H9 (cell line): ENCODE results near the gene NF1. TPM values are rescaled to one million over a fixed set of nuclear protein-coding genes. Genes with fewer than 3 reads are reported as not detected.

Experiments
- DNase-seq: peaks from one replicate; pipeline ENCODE4 v3.0.0-alpha.2; 2017
- H2AFZ ChIP-seq: one replicate; pipeline ENCODE4 v1.6.1; 2013; ENCODE audit warnings: mild to moderate bottlenecking, low read length, control low read depth, moderate library complexity
- H2AK5ac ChIP-seq: 2 replicates; pipeline ENCODE4 v1.6.1; 2013; ENCODE audit warnings: low read length, control low read depth, mixed read lengths; ENCODE audit not compliant: insufficient read length
- H2BK120ac ChIP-seq: one replicate; pipeline ENCODE4 v1.6.1; 2013; ENCODE audit warnings: low read depth, mild to moderate bottlenecking, low read length, control low read depth, inconsistent platforms; ENCODE audit not compliant: poor library complexity, severe bottlenecking
- H2BK12ac ChIP-seq: 2 replicates; pipeline ENCODE4 v1.6.1; 2013; ENCODE audit warnings: low read length, control low read depth, mixed read lengths, low read depth; ENCODE audit not compliant: insufficient read length
- H2BK15ac ChIP-seq: 2 replicates; pipeline ENCODE4 v1.6.1; 2013; ENCODE audit warnings: low read depth, low read length, control low read depth
- H2BK20ac ChIP-seq: one replicate; pipeline ENCODE4 v1.6.1; 2013; ENCODE audit warnings: low read depth, mild to moderate bottlenecking, low read length, control low read depth, inconsistent platforms; ENCODE audit not compliant: poor library complexity, severe bottlenecking
- H2BK5ac ChIP-seq: 2 replicates; pipeline ENCODE4 v1.6.1; 2013; ENCODE audit warnings: low read length, control low read depth, mixed read lengths; ENCODE audit not compliant: insufficient read length
- H3K14ac ChIP-seq: 2 replicates; pipeline ENCODE4 v1.6.1; 2013; ENCODE audit warnings: low read length, control low read depth; ENCODE audit not compliant: insufficient read depth
- H3K18ac ChIP-seq: 2 replicates; pipeline ENCODE4 v1.6.1; 2013; ENCODE audit warnings: low read depth, mild to moderate bottlenecking, mixed read lengths, low read length, control low read depth; ENCODE audit not compliant: insufficient read length
- H3K23ac ChIP-seq: 2 replicates; pipeline ENCODE4 v1.6.1; 2013; ENCODE audit warnings: low read length, control low read depth, mixed read lengths, low read depth; ENCODE audit not compliant: insufficient read length
- H3K23me2 ChIP-seq: 2 replicates; pipeline ENCODE4 v1.6.1; 2013; ENCODE audit warnings: low read depth, mild to moderate bottlenecking, mixed read lengths, low read length, control low read depth; ENCODE audit not compliant: insufficient read length, poor library complexity, severe bottlenecking
- H3K27ac ChIP-seq: 2 replicates; pipeline ENCODE4 v1.5.1; 2013; ENCODE audit warnings: low read length, control low read depth, mixed read lengths, low read depth; ENCODE audit not compliant: insufficient read length
- H3K27me3 ChIP-seq: 2 replicates; pipeline ENCODE4 v1.6.1; 2013; ENCODE audit warnings: low read length, control low read depth, inconsistent platforms; ENCODE audit not compliant: insufficient read depth
- H3K4ac ChIP-seq: 2 replicates; pipeline ENCODE4 v1.6.1; 2013; ENCODE audit warnings: low read depth, mild to moderate bottlenecking, control low read depth, inconsistent platforms, low read length, moderate library complexity
- H3K4me1 ChIP-seq: 2 replicates; pipeline ENCODE4 v1.6.1; 2013; ENCODE audit warnings: low read length, control low read depth, inconsistent platforms; ENCODE audit not compliant: insufficient read depth
- H3K4me2 ChIP-seq: 2 replicates; pipeline ENCODE4 v1.6.1; 2013; ENCODE audit warnings: low read length, control low read depth, mixed read lengths; ENCODE audit not compliant: insufficient read length, insufficient read depth
- H3K56ac ChIP-seq: 2 replicates; pipeline ENCODE4 v1.6.1; 2013; ENCODE audit warnings: low read depth, mild to moderate bottlenecking, mixed read lengths, low read length, control low read depth; ENCODE audit not compliant: insufficient read length
- H3K79me1 ChIP-seq: 2 replicates; pipeline ENCODE4 v1.6.1; 2013; ENCODE audit warnings: low read depth, mild to moderate bottlenecking, moderate library complexity, low read length, control low read depth, inconsistent platforms; ENCODE audit not compliant: insufficient read depth, poor library complexity, severe bottlenecking
- H3K79me2 ChIP-seq: 2 replicates; pipeline ENCODE4 v1.6.1; 2013; ENCODE audit warnings: low read length, control low read depth, inconsistent platforms; ENCODE audit not compliant: insufficient read depth
- H3K9ac ChIP-seq: 2 replicates; pipeline ENCODE4 v1.6.1; 2013; ENCODE audit warnings: low read length, control low read depth, mixed read lengths; ENCODE audit not compliant: insufficient read length; ENCODE audit errors: extremely low read depth
- H3K9me3 ChIP-seq: one replicate; pipeline ENCODE4 v1.6.1; 2013; ENCODE audit warnings: low read depth, low read length, inconsistent platforms; ENCODE audit not compliant: control insufficient read depth
- H3T11ph ChIP-seq: one replicate; pipeline ENCODE4 v1.6.1; 2013; ENCODE audit warnings: mild to moderate bottlenecking, low read length, control low read depth, inconsistent platforms
- H4K20me1 ChIP-seq: one replicate; pipeline ENCODE4 v1.6.1; 2013; ENCODE audit not compliant: control insufficient read depth, insufficient read length, insufficient read depth
- H4K5ac ChIP-seq: 2 replicates; pipeline ENCODE4 v1.6.1; 2013; ENCODE audit warnings: low read depth, mild to moderate bottlenecking, mixed read lengths, low read length, control low read depth; ENCODE audit not compliant: insufficient read length
- H4K8ac ChIP-seq: replicated peaks from 2 replicates; pipeline ENCODE4 v1.6.1; 2013; ENCODE audit warnings: low read length, control low read depth, mixed read lengths, low read depth; ENCODE audit not compliant: insufficient read length
- H4K91ac ChIP-seq: 2 replicates; pipeline ENCODE4 v1.6.1; 2013; ENCODE audit warnings: low read depth, mild to moderate bottlenecking, moderate library complexity, mixed read lengths, low read length, control low read depth; ENCODE audit not compliant: insufficient read length
- H3K27ac Mint-ChIP-seq, 3 experiments: 2 replicates in 2 of 3; 3 replicates in 1 of 3; pipeline ENCODE4 v1.8.0; 2020 to 2021; ENCODE audit warnings: mixed read lengths in 3 of 3, mild to moderate bottlenecking in 1 of 3, moderate library complexity in 1 of 3
- H3K27me3 Mint-ChIP-seq: 2 replicates; pipeline ENCODE4 v1.8.0; 2021; ENCODE audit warnings: low read depth, mild to moderate bottlenecking, moderate library complexity, mixed read lengths
- H3K36me3 Mint-ChIP-seq, 3 experiments: 2 replicates in 2 of 3; 3 replicates in 1 of 3; pipeline ENCODE4 v1.8.0; 2020 to 2021; ENCODE audit warnings: low read depth in 3 of 3, mixed read lengths in 3 of 3; ENCODE audit not compliant: insufficient read depth in 1 of 3
- H3K4me1 Mint-ChIP-seq, 2 experiments: 2 replicates each; pipeline ENCODE4 v1.8.0; 2020; ENCODE audit warnings: mixed read lengths in 2 of 2
- H3K4me3 Mint-ChIP-seq, 2 experiments: 2 replicates in 1 of 2; 3 replicates in 1 of 2; pipeline ENCODE4 v1.8.0; 2020 to 2021; ENCODE audit warnings: mild to moderate bottlenecking in 2 of 2, mixed read lengths in 2 of 2, moderate library complexity in 1 of 2
- H3K9me3 Mint-ChIP-seq, 2 experiments: 2 replicates in 1 of 2; 3 replicates in 1 of 2; pipeline ENCODE4 v1.8.0; 2020; ENCODE audit warnings: mild to moderate bottlenecking in 2 of 2, mixed read lengths in 2 of 2, moderate library complexity in 1 of 2
- CTCF ChIP-seq: fragments of 200-600 bp; sonication (generic); conservative IDR thresholded peaks from 3 replicates; pipeline ENCODE4 v1.8.0; 2021; ENCODE audit warnings: antibody characterized with exemption, mild to moderate bottlenecking
- WGBS: extraction: QIAGEN DNeasy Blood & Tissue Kit; methylation state at CpG from one replicate; pipeline ENCODE4 v1.1.7; 2013; ENCODE audit warnings: missing lambda C conversion rate, low lambda C conversion rate, mixed read lengths; ENCODE audit not compliant: insufficient read length; ENCODE audit errors: extremely low coverage; 5-methylcytosine and 5-hydroxymethylcytosine counted together
- total RNA-seq: library from RNA; stranded (reverse); gene quantifications from 2 replicates; pipeline ENCODE4 v1.2.1, GENCODE V29; 2021

NF1 gene
- total RNA-seq, 1 experiment from 2014 or later, result 38.1 TPM

- H3K23me2 ChIP-seq, result no peaks in the 10 kb centered on the region
- no peak overlapping the region for H3K4me2 ChIP-seq
- H2BK120ac ChIP-seq, result no peak overlapping the region
- no peaks in the 10 kb centered on the region for H4K20me1 ChIP-seq
- no peak overlapping the region; a peak in 1 of 7 replicates for H3K27ac Mint-ChIP-seq
- no peak overlapping the region for H4K91ac ChIP-seq
- no peak overlapping the region for H3K18ac ChIP-seq
- H3K79me2 ChIP-seq, result no peaks in the 10 kb centered on the region
- DNase-seq, result no peak
- no peaks in the 10 kb centered on the region for H3K9me3 Mint-ChIP-seq
- peaks cover 0 to 11% (median 9%) of the 10 kb centered on the region in 3 experiments; a peak in 3 of 7 replicates for H3K36me3 Mint-ChIP-seq
- no peaks in the 10 kb centered on the region for H3K9me3 ChIP-seq
- no peak overlapping the region for H2BK5ac ChIP-seq
- H2BK15ac ChIP-seq, result no peak overlapping the region
- no peak overlapping the region for H2AK5ac ChIP-seq
- TF ChIP-seq CTCF, result no peak
- no peaks in the 10 kb centered on the region; the same call in 1 of the 2 replicates for H3K4me1 ChIP-seq
- no peak overlapping the region for H2BK20ac ChIP-seq
- no peaks in the 10 kb centered on the region for H3K27me3 Mint-ChIP-seq
- no peak overlapping the region for H3K56ac ChIP-seq
- no peak overlapping the region for H3K23ac ChIP-seq
- no peak overlapping the region for H4K5ac ChIP-seq
- H2BK12ac ChIP-seq, result no peak overlapping the region
- no peak overlapping the region for H3K14ac ChIP-seq
- peaks cover 5 to 6% of the 10 kb centered on the region in 2 experiments for H3K4me1 Mint-ChIP-seq
- H4K8ac ChIP-seq, result no peak overlapping the region
- no peak overlapping the region for H2AFZ ChIP-seq
- H3K27me3 ChIP-seq, result no peaks in the 10 kb centered on the region
- no peak overlapping the region for H3K27ac ChIP-seq
- no CpG with 5 or more reads among the region's 1 CpG for WGBS
- no peak overlapping the region for H3K4ac ChIP-seq
- H3K79me1 ChIP-seq, result no peaks in the 10 kb centered on the region
- no peak overlapping the region for H3T11ph ChIP-seq
- H3K4me3 Mint-ChIP-seq, result no peak overlapping the region
- no peak overlapping the region for H3K9ac ChIP-seq
These were observed 156.6 kb downstream of the NF1 start for GRCh38 chr17:31251105-31251969.
